Measurements from ENCODE around the gene LRRC4B.

The LRRC4B gene

GRCh38 chr19:50509366-50509765 is 58.9 kb downstream of the LRRC4B start:
- no peak for TF ChIP-seq CTCF (IDR thresholded peaks at IDR 0.05; ENCODE audit: control extremely low read depth, extremely low read depth, low read depth, missing control alignments)
- ChIA-PET CTCF (interaction anchor here (1.2 kb wide), 1 partner anchor 152 kb away, joined by 5 read pairs; no protein-coding TSS in a partner anchor), POLR2A (no interaction called here)
- DNase-seq (ENCODE audit: extremely low spot score) = no peak

- ChIA-PET CTCF (interaction anchor here (0.6 kb wide), 1 partner anchor 140 kb away, joined by 3 read pairs; no protein-coding TSS in a partner anchor), POLR2A (no interaction called here)
- no peak for TF ChIP-seq CTCF (IDR thresholded peaks at IDR 0.05; ENCODE audit: control extremely low read depth, extremely low read depth, low read depth, missing control alignments)
- DNase-seq (ENCODE audit: extremely low spot score) = no peak
These were observed 59.4 kb downstream of the LRRC4B start for GRCh38 chr19:50508843-50509190.

GRCh38 chr19:50507376-50507775 is 60.9 kb downstream of the LRRC4B start:
- no peak for TF ChIP-seq CTCF (IDR thresholded peaks at IDR 0.05; ENCODE audit: control extremely low read depth, extremely low read depth, low read depth, missing control alignments)
- ChIA-PET CTCF (no interaction called here), POLR2A (no interaction called here)
- no peak for DNase-seq (ENCODE audit: extremely low spot score)

- POLR2A ChIA-PET = no interaction called here
These were observed 61.5 kb downstream of the LRRC4B start for GRCh38 chr19:50506700-50507099.

GRCh38 chr19:50505856-50506611 is 62.2 kb downstream of the LRRC4B start:
- ChIA-PET POLR2A (no interaction called here), CTCF (no interaction called here)
- no peak for DNase-seq (ENCODE audit: extremely low spot score)

More at GRCh38 chr19:50506700-50507099, 61.5 kb downstream of the LRRC4B start:
- no peak for DNase-seq (ENCODE audit: extremely low spot score)
- CTCF ChIA-PET = no interaction called here
- TF ChIP-seq CTCF (IDR thresholded peaks at IDR 0.05; ENCODE audit: control extremely low read depth, extremely low read depth, low read depth, missing control alignments) = no peak

More at GRCh38 chr19:50505856-50506611, 62.2 kb downstream of the LRRC4B start:
- no peak for TF ChIP-seq CTCF (IDR thresholded peaks at IDR 0.05; ENCODE audit: control extremely low read depth, extremely low read depth, low read depth, missing control alignments)

Data from GM10248 (cell line).